SW480 (cell line): ENCODE measurements around the gene ASNS.
"Not testable (repeated sequence)": the region's sequence is repeated elsewhere in the genome, so short reads cannot be mapped to it uniquely, and the experiment has no call there.

ENCODE experiments used
- DNase-seq: peaks from one replicate; pipeline ENCODE4 v3.0.0-alpha.2; 2016; ENCODE audit warnings: low spot score

Gene ASNS

GRCh38 chr7:97872025-97872669, at the start of gene ASNS:
Gene ASNS, minus strand, starts transcription at chr7:97872408. Its CDS starts 3,252 bp downstream, at chr7:97869156.
- peak; percentile 99 for DNase-seq

GRCh38 chr7:97921254-97921653, 49.0 kb upstream of the ASNS start:
- not testable (repeated sequence) for DNase-seq

DNA sequence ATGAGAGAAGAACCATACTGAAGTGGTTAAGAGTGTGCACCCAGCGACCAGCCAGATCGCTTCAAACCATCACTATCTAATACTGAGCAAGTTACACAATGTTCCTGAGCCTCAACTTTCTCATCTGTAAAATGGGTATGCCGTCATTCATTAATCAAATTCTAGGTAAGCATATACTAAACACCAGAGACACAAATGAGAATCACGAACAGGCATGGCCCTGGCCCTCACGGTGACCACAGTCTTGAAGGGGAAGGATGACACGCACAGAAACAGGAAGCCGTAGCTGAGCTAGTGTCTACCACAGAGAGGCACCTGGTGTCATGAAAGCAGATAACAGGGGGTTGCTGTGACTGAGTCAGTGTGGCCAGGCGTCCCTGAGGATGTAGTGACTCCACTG, 43.1 kb upstream of the ASNS start:
- not testable (repeated sequence) for DNase-seq

GRCh38 chr7:97912294-97912693, 40.1 kb upstream of the ASNS start:
- DNase-seq = not testable (repeated sequence)

DNA sequence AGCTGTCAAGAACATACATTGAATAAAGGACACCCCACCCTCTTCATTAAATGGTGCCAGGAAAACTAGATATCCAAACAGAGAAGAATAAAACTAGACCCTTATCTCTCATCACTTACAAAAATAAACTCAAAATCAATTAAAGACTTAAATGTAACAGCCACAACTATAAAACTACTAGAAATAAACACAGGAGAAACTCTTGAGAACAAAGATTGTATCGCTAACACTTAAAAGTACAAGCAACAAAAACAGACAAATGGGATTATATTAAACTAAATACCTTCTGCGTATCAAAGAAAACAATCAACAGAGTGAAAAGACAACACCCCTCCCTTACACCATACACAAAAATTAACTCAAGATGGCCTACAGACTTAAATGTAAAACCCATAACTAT, 24.7 kb upstream of the ASNS start:
- DNase-seq = not testable (repeated sequence)

DNA sequence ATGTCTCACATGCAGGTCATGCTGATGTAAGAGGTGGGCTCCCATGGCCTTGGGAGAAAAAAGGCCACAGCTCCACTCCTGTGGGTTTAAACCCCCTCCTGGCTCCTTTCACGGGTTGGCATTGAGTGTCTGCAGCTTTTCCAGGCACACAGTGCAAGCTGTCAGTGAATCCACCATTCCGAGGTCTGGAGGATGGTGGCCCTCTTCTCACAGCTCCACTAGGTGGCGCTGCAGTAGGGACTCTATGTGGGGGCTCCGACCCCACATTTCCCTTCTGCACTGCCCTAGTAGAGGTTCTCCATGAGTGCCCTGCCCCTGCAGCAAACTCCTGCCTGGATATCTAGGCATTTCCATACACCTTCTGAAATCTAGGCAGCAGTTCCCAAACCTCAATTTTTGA, 19.5 kb upstream of the ASNS start:
- not testable (repeated sequence) for DNase-seq

DNA sequence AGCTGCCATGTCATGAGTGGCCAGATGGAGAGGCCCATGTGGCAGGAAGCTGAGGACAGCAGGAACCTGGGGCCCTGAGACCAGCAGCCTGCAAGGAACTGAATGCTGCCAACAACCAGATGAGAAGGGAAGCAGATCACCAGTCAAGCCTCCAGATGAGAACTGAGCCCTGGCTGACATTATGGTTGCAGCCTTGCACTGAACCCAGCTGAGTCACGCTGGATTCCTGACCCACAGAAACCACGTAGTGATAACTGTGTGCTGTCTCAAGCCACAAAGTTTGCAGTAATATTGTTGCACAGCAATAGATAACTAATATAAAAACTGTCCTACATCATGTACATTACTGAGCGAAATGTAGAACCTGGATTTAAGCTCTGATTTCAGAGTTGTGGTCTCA, 7.3 kb upstream of the ASNS start:
- peak; percentile 32 for DNase-seq

- not testable (repeated sequence) for DNase-seq
Measured at GRCh38 chr7:97874894-97875293, 2.7 kb upstream of the ASNS start.

DNA sequence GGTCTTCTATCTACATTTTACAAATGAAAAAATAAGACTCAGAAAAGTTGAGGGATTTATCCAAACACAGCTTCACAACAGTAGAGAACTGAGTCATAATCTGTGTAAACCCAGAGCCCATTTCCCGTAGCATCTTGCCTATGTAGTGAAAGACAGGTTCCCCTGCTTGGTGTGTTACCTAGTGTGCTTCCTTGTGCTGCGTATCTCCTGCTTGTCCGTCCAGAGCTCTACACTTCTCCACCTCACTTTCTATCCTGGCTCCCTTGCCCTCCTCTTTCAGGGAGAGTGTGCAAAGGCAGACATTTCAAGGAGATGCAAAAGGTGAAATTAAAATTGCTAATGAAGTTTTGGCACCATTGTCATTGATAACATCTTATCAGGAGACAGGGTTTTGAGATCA, 1.4 kb upstream of the ASNS start:
- no peak for DNase-seq

DNA sequence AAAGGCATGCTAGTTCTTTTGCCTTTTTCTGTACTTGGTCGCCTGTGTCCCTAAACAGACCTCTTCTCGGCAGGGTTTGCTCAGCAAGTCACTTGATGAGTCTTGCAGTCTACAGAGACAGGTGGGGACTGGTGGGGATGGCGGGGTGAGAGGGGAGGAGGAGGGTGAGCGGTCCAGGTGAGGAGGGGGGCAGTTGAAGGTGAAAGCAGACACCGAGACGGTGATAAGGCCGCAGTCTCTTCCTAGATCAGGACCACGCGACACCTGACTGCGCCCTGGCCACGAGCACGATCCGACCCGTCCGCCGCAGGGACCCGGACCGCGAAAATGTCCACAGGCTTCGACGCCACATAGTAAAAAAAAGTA, 566 bp downstream of the ASNS start:
- DNase-seq = no peak

GRCh38 chr7:97868788-97869187, 3.4 kb downstream of the ASNS start:
- DNase-seq = no peak

GRCh38 chr7:97868314-97868713, 3.9 kb downstream of the ASNS start:
- no peak for DNase-seq

DNA sequence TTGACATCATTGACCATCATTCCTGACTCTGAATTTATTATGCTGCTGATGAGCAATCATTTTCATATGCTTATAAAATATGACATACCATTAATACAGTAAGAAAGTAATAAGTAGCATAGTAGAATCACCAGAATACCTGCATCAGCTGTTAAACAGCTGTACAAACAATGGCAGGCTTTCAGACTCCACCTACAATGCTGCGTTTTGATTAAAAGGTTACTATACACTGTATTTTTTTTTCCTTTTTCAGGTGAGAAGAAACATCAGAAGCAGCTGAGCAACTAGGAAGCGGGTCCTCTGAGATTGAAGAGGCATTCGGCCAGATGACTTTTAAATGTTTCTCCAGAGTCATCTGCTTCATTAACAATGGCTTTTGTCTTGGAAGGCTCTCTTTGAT, 7.1 kb downstream of the ASNS start:
- no peak for DNase-seq

- DNase-seq = no peak
Measured at GRCh38 chr7:97859606-97860204, 12.5 kb downstream of the ASNS start.

GRCh38 chr7:97858221-97858620, 14.0 kb downstream of the ASNS start:
- DNase-seq = no peak

DNA sequence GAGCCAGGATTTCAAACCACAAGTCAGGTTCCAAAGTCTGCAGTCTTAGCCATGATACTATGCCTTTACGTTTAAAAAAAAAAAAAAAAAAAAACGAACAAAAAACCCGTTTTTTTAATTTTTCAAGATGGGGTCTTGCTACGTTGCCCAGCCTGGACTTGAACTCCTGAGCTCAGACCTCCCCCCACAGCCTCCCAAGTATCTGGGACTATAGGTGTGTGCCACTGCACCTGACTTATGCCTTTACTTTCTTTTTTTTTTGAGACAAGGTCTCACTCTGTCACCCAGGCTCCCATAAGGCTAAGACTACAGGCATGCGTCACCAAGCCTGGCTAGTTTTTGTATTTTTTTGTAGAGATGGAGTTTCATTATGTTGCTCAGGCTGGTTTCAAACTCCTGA, 14.7 kb downstream of the ASNS start:
- no peak for DNase-seq

DNA sequence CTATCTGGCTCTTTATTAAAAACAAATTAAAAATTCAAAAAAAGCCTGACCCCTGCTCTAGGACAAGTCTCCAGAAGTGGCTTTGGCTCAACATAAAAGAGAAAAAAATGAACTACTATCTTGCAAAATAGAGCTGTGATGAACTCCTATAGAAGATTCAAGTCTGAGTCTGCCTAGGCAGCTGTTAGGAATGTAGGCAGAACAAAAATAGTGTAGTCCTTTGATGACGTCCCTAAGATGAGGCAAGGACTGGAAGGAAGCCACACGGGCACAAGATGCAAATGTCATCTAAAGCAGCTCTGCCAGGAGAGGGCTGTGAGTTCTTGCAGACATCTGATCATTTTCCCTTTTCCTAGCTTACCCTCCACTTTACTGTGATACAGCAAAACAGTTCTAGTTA, 20.5 kb downstream of the ASNS start:
- no peak for DNase-seq

- DNase-seq = not testable (repeated sequence)
Measured at GRCh38 chr7:97850262-97851031, 21.8 kb downstream of the ASNS start.

DNA sequence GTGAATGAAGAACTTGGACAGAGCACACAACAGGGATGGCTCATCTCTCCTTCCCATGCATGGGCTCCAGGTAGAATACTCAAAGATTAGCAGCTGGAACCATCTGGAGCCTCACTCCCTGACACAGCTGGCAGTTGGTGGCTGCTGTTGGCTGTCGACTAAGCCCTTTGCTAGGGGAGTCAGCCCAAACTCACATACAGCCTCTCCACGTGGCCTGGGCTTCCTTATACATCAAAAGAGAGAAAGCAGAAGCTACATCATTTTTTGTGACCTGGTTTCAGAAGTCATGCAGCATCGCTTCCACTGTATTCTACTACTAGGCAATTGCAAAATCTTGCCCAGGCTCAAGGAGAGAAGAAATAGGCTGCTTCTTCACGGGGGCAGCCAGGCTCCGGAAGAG, 24.4 kb downstream of the ASNS start:
- DNase-seq = no peak

DNA sequence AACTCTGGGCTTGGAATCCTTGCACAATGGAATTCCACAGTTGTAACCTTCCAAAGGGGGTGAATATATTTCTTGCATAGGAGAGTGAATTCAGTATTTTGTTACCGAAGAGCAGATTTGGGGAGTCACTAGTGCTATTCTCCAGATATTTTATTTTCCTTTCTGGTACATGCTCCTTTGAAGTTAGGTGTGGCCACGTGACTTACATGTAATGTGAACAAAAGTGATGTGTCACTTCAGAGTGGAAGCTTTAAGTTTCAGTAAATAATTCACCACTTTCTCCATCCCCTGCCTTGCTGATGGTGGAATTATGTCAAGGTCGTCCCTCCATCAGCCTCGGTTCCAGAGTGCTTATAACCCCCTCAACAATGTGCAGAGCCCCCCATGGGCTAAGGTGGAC, 25.3 kb downstream of the ASNS start:
- no peak for DNase-seq

DNA sequence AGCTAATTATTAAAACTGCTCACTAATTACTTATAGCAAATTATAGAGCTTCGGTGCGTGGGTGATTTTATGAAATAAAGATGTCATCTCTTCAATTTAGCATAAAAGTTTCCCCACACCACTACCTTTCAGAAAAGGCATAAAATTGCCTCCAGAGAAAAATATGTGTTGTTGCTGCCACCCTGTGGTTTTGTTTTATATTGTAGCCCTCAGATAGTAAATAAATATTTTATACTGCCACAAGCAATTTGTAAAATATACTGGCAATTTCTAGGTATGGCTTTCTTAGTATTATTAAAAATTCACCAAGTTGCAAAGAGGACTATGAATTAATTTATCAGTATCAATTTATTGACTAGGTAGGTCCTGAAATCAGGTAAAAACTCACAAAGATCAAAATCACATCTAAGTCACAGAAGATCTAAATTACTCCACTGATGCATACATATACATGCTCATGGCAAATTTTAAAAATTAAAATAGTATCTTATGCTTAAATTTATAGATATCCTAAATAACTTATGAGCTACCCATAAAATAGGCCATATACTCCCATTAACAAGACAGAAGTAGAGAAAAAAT, 26.5 kb downstream of the ASNS start:
- DNase-seq = peak; percentile 68

DNA sequence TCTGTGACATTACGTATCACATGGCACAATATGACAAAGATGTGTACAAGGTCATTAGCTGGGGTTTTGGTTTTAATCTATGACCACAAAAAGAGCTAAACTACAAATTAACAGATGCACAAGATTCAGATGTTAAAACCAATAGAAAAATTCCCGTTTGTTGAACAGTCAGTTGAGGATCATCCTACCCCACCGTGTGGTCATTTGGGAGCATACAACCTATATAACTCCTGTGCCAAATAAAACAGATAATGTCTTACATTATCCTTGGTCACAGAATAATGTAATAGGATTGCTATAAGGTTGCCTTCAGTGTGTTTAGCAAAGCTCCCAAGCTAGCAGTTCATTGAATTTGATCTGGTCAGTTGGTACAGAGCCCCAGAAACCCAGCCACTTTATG, 28.2 kb downstream of the ASNS start:
- peak; percentile 51 for DNase-seq

DNA sequence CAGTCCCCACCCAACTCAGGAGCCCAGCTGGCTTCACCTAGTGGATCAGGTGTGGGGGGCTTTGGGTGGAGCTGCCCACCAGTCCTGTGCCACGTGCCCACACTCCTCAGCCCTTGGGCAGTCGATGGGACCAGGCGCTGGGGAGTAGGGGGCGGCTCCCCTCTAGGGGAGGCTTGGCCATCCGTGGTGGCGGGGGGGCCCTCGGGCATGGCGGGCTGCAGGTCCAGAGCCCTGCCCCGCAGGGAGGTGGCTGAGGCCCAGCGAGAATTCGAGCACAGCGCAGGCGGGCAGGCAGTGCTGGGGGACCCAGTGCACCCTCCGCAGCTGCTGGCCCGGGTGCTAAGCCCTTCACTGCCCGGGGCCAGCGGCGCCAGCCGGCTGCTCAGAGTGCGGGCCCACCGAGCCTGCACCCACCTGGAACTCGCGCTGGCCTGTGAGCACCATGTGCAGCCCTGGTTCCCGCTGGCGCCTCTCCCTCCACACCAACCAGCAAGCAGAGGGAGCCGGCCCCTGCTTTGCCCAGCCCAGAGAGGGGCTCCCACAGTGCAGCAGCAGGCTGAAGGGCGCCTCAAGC, 29.3 kb downstream of the ASNS start:
- no peak for DNase-seq
